Measurements from ENCODE around the gene GPR162. TPM values are rescaled to one million over a fixed set of nuclear protein-coding genes. Genes with fewer than 3 reads are reported as not detected.

The GPR162 gene
- total and polyA plus RNA-seq, 8 donors = 9.0 to 15.7 (median 12.2) TPM

DNA sequence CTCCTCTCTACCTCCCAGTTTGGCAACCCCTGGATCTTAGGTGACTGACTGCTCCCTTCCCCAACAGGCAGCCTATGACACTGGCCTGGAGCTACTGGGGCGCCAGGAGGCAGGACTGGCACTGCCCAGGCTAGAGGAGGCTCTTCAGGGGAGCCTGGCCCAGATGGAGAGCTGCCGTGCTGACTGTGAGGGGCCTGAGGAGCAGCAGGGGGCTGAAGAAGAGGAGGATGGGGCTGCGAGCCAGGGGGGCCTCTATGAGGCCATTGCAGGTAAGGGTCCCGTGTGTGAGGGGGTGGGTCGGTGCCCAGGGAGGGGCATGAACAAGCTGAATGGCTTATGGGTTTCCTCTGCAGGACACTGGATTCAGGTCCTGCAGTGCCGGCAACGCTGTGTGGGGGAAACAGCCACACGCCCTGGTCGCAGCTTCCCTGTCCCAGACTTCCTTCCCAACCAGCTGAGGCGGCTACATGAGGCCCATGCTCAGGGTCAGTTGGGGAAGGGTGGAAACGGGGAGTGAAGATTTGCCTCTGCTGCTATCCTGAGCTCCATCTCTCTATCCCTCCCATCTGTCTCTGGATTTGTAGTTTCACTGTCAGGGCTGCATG lies 8.8 kb downstream of the GPR162 start:
- H3K4me3 ChIP-seq = no peak overlapping the region
- ATAC-seq (no peak), DNase-seq (no peak)
- no peaks in the 10 kb centered on the region for H3K36me3 ChIP-seq
- H3K4me1 ChIP-seq = peaks cover 7 to 31% of the 10 kb centered on the region in 2 donors
- TF ChIP-seq, protein P1, sequence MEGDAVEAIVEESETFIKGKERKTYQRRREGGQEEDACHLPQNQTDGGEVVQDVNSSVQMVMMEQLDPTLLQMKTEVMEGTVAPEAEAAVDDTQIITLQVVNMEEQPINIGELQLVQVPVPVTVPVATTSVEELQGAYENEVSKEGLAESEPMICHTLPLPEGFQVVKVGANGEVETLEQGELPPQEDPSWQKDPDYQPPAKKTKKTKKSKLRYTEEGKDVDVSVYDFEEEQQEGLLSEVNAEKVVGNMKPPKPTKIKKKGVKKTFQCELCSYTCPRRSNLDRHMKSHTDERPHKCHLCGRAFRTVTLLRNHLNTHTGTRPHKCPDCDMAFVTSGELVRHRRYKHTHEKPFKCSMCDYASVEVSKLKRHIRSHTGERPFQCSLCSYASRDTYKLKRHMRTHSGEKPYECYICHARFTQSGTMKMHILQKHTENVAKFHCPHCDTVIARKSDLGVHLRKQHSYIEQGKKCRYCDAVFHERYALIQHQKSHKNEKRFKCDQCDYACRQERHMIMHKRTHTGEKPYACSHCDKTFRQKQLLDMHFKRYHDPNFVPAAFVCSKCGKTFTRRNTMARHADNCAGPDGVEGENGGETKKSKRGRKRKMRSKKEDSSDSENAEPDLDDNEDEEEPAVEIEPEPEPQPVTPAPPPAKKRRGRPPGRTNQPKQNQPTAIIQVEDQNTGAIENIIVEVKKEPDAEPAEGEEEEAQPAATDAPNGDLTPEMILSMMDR (IDR thresholded peaks at IDR 0.05) = no peak
- intact Hi-C loops (cut with DNase I) = no loop called here
- H3K27me3 ChIP-seq = peaks cover 0 to 53% of the 10 kb centered on the region in 2 donors
- H3K27ac ChIP-seq = no peak overlapping the region
- H3K9me3 ChIP-seq = no peaks in the 10 kb centered on the region

DNA sequence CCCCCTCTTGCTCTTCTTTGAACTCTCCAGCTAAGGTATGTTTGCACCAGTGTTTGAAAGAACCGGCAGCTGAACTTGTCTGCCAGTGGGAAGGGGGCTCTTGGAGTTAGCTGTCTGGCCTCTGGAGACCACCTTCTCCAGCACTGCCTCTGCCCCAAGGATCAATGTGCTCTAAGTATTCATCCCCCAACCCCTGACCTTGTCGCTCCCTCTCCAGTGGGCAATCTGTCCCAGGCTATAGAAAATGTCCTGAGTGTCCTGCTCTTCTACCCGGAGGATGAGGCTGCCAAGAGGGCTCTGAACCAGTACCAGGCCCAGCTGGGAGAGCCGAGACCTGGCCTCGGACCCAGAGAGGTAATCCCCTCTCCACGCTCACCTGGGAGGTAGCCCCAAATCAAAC lies 9.4 kb downstream of the GPR162 start:
- intact Hi-C loops (cut with DNase I) = no loop called here
- DNase-seq (no peak), ATAC-seq (no peak)
- H3K27ac ChIP-seq = no peak overlapping the region
- TF ChIP-seq, protein P1 (IDR thresholded peaks at IDR 0.05) = no peak
- H3K36me3 ChIP-seq = no peaks in the 10 kb centered on the region
- peaks cover 6 to 25% of the 10 kb centered on the region in 2 donors for H3K4me1 ChIP-seq
- peaks cover 0 to 47% of the 10 kb centered on the region in 2 donors for H3K27me3 ChIP-seq
- H3K9me3 ChIP-seq = no peaks in the 10 kb centered on the region
- no peak overlapping the region for H3K4me3 ChIP-seq

DNA sequence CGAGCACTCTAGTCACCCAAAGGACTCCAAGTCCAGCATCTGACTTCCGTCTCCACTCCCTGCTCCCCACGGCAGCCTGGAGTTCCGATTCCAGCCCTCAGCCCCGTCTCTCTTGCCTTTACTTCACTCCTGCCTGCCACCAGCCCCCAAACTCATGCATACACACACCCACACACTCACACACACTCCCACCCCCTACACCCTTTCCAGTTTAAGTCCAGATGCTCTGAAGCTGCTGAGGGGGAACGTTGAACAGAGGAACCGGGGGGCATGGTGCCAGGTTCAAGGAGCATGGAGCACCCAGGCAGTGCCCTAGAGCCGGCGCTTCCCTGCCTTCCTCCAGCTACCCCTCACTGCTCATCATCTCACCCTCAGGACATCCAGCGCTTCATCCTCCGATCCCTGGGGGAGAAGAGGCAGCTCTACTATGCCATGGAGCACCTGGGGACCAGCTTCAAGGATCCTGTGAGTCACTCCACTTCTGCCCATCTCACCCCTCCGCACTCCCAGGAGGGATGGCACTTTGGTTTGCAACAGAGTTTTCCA lies 9.9 kb downstream of the GPR162 start:
- Histone ChIP-seq H3K4me3 (no peak overlapping the region), H3K4me1 (peaks cover 6 to 25% of the 10 kb centered on the region in 2 donors), H3K36me3 (no peaks in the 10 kb centered on the region), H3K27me3 (peaks cover 0 to 42% of the 10 kb centered on the region in 2 donors), H3K9me3 (no peaks in the 10 kb centered on the region), H3K27ac (no peak overlapping the region)
- TF ChIP-seq, protein P1 (IDR thresholded peaks at IDR 0.05) = no peak
- DNase-seq (no peak), ATAC-seq (no peak)
- intact Hi-C loops (cut with DNase I) = no loop called here

DNA sequence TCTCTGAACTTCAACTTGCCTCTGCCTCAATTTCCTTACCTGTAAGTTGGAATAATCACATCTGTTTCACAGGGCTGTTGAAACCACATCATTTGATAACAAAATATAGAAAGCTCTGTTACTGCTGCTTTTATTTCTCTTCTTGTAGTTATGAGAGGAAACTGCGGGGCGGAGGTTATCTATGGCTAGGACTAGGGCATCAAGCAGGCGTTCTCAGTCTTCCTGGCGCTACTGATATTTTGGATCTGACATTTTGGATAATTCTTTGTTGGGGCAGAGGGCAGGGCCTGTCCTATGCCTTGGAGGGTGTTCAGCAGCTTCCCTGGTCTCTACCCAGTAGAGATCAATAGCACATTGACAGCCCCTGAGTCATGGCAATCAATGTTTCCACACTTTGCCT lies 10.5 kb downstream of the GPR162 start:
- TF ChIP-seq, protein P1 (IDR thresholded peaks at IDR 0.05) = no peak
- Histone ChIP-seq H3K36me3 (no peaks in the 10 kb centered on the region), H3K4me1 (peaks cover 5 to 24% of the 10 kb centered on the region in 2 donors), H3K27ac (no peak overlapping the region), H3K9me3 (no peaks in the 10 kb centered on the region), H3K4me3 (no peak overlapping the region), H3K27me3 (peaks cover 0 to 36% of the 10 kb centered on the region in 2 donors)
- ATAC-seq = no peak
- intact Hi-C loops (cut with DNase I) = no loop called here
- no peak for DNase-seq

DNA sequence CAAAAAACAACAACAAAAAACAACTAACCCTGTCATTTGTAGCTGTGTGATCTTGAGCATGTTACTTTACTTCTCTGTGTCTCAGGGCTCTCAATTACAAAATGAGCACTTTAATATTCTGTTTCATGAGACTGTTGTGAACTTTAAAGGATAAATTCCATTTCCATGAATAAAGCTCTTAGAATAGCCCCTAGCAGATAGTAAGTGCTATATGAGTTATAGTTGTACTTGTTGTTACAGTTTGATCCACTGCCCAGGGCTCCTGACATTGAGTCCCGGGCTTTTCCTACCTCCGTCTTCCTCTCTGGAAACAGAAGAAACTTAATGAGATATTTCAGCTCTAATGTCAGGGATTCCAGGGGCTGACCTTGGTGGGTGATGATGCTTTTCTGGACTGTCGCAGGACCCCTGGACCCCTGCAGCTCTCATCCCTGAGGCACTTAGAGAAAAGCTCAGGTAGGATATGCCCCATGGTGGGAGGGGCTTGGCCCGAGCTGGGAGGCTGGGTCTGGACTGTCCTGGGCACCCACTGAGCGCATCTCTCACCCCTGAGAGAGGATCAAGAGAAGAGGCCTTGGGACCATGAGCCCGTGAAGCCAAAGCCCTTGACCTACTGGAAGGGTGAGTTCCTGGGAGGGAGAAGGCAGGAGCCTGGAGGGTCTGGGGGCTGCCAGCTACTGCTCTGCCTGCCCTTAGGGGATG lies 11.7 kb downstream of the GPR162 start:
- ATAC-seq (no peak), DNase-seq (no peak)
- H3K9me3 ChIP-seq = no peaks in the 10 kb centered on the region
- intact Hi-C loops (cut with DNase I) = no loop called here
- peaks cover 0 to 24% of the 10 kb centered on the region in 2 donors for H3K27me3 ChIP-seq
- no peak overlapping the region for H3K27ac ChIP-seq
- no peak overlapping the region for H3K4me3 ChIP-seq
- TF ChIP-seq, protein P1 (IDR thresholded peaks at IDR 0.05) = no peak
- H3K4me1 ChIP-seq = peaks cover 0 to 16% of the 10 kb centered on the region in 2 donors
- no peaks in the 10 kb centered on the region for H3K36me3 ChIP-seq

All from left lung (tissue), 10 donors.